K562 (cell line): Measurements from ENCODE around the gene ABAT. TPM values are rescaled to one million over a fixed set of nuclear protein-coding genes. Genes with fewer than 3 reads are reported as not detected.

Experiments
- MAFK ChIP-seq: IDR thresholded peaks from 2 replicates; pipeline ENCODE4 v1.6.1; 2011; ENCODE audit warnings: low read length, improper control_type of control experiment
- ZNF23 ChIP-seq: fragments of 250-450 bp; sonication (Bioruptor Pico); IDR thresholded peaks from 2 replicates; pipeline ENCODE4 v1.4.0; 2020; ENCODE audit warnings: mild to moderate bottlenecking
- polyA plus RNA-seq, 8 experiments: library from polyadenylated mRNA; depleted of rRNA in 4 of 8; stranded (reverse) in 5 of 8; unstranded in 3 of 8; fragments of >200 nt; fragmentation: Nextera tagmentation in 2 of 8; fragmentation: Illumina TruSeq in 1 of 8; extraction: Ambion mirVana in 2 of 8; extraction: Trizol in 1 of 8; gene quantifications; 2 replicates each; pipeline versions ENCODE4 v1.2.1 to v1.2.3, GENCODE V29; 2011 to 2014; ENCODE audit warnings: inconsistent platforms in 1 of 8, missing spikeins in 1 of 8
- total RNA-seq, 7 experiments: library from RNA; depleted of rRNA in 6 of 7; stranded (reverse); fragments of >200 nt in 6 of 7; fragmentation: Illumina TruSeq in 2 of 7; extraction: Trizol in 2 of 7; gene quantifications; 2 replicates each; pipeline versions ENCODE4 v1.2.1 to v1.2.3, GENCODE V29; 2011 to 2021; ENCODE audit warnings: low replicate concordance in 1 of 7
- TF ChIP-seq, protein P1 (sequence below): fragments of 450-650 bp; IDR thresholded peaks from 2 replicates; pipeline ENCODE4 v1.6.1; 2016; ENCODE audit warnings: low read depth

ABAT gene
- total and polyA plus RNA-seq, 9 of the 15 experiments (the other 6 are each of a cell fraction or from before 2014, with no cell fraction given) = 0.01 to 0.49 (median 0.10) TPM

DNA sequence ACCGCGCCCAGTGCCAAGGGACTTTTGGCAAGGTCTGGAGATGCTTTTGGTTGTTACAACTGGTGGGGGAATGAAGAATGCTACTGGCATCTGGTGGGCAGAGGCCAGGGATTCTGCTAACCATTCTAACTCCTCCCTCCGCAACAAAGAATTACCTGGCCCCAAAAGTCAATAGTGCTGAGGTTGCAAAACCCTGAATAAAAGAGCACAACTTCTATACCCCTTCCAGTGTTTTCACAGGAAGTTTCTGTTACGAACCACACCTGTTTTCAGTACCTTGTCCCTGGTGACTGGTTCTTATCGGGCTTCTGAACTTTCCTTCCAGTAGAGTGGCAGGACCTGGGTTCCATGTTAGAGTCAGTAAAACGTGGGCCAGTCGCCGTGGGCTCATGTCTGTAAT, 17.3 kb downstream of the ABAT start (continued):
- TF ChIP-seq, protein P1, sequence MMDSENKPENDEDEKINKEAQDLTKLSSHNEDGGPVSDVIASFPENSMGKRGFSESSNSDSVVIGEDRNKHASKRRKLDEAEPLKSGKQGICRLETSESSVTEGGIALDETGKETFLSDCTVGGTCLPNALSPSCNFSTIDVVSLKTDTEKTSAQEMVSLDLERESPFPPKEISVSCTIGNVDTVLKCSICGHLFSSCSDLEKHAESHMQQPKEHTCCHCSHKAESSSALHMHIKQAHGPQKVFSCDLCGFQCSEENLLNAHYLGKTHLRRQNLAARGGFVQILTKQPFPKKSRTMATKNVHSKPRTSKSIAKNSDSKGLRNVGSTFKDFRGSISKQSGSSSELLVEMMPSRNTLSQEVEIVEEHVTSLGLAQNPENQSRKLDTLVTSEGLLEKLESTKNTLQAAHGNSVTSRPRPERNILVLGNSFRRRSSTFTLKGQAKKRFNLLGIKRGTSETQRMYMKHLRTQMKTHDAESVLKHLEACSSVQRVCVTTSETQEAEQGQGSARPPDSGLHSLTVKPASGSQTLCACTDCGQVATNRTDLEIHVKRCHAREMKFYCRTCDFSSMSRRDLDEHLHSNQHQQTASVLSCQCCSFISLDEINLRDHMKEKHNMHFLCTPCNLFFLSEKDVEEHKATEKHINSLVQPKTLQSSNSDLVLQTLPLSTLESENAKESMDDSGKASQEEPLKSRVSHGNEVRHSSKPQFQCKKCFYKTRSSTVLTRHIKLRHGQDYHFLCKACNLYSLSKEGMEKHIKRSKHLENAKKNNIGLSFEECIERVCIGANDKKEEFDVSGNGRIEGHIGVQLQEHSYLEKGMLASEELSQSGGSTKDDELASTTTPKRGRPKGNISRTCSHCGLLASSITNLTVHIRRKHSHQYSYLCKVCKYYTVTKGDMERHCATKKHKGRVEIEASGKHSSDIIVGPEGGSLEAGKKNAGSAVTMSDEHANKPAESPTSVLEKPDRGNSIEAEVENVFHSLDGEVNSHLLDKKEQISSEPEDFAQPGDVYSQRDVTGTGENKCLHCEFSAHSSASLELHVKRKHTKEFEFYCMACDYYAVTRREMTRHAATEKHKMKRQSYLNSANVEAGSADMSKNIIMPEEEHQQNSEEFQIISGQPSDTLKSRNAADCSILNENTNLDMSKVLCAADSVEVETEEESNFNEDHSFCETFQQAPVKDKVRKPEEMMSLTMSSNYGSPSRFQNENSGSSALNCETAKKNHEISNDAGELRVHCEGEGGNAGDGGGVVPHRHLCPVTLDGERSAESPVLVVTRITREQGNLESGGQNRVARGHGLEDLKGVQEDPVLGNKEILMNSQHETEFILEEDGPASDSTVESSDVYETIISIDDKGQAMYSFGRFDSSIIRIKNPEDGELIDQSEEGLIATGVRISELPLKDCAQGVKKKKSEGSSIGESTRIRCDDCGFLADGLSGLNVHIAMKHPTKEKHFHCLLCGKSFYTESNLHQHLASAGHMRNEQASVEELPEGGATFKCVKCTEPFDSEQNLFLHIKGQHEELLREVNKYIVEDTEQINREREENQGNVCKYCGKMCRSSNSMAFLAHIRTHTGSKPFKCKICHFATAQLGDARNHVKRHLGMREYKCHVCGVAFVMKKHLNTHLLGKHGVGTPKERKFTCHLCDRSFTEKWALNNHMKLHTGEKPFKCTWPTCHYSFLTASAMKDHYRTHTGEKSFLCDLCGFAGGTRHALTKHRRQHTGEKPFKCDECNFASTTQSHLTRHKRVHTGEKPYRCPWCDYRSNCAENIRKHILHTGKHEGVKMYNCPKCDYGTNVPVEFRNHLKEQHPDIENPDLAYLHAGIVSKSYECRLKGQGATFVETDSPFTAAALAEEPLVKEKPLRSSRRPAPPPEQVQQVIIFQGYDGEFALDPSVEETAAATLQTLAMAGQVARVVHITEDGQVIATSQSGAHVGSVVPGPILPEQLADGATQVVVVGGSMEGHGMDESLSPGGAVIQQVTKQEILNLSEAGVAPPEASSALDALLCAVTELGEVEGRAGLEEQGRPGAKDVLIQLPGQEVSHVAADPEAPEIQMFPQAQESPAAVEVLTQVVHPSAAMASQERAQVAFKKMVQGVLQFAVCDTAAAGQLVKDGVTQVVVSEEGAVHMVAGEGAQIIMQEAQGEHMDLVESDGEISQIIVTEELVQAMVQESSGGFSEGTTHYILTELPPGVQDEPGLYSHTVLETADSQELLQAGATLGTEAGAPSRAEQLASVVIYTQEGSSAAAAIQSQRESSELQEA = no peak
- TF ChIP-seq ZNF23 (no peak), MAFK (peak; percentile 73)
